Activated CD4-positive, CD25-positive, alpha-beta regulatory T cell (primary cell): ENCODE data around the gene HBB.

Experiments
- DNase-seq, 4 experiments: peaks; one replicate each; lab custom pipeline; 2025; lab: John Stamatoyannopoulos, UW

Gene HBB

DNA sequence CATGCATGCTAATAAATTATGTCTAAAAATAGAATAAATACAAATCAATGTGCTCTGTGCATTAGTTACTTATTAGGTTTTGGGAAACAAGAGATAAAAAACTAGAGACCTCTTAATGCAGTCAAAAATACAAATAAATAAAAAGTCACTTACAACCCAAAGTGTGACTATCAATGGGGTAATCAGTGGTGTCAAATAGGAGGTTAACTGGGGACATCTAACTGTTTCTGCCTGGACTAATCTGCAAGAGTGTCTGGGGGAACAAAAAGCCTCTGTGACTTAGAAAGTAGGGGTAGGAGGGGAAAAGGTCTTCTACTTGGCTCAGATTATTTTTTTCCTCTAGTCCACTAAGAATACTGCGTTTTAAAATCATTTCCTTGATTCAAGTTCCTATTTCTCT lies 810 bp upstream of the HBB start:
- DNase-seq: no peak

DNA sequence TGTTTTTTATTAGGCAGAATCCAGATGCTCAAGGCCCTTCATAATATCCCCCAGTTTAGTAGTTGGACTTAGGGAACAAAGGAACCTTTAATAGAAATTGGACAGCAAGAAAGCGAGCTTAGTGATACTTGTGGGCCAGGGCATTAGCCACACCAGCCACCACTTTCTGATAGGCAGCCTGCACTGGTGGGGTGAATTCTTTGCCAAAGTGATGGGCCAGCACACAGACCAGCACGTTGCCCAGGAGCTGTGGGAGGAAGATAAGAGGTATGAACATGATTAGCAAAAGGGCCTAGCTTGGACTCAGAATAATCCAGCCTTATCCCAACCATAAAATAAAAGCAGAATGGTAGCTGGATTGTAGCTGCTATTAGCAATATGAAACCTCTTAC lies 1.4 kb downstream of the HBB start:
- DNase-seq: no peak

GRCh38 chr11:5224538-5225479 lies 2.1 kb downstream of the HBB start:
- no peak for DNase-seq

- no peak for DNase-seq
These were observed 3.2 kb downstream of the HBB start for GRCh38 chr11:5223686-5224085.

DNA sequence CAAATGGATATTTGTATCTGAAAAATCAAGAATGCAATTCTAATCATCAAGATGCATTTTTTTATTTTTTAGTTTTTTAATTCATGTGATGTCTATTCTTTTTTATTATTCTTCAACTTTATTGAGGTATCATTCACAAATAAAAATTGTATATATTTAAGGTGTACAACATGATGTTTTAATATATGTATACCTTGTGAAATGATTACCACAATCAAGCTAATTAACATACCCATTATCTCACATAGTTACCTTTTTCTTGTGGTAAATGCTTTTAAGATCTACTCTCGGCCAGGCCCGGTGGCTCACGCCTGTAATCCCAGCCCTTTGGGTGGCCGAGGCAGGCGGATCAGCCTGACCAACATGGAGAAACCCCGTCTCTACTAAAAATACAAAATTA lies 3.7 kb downstream of the HBB start:
- no peak for DNase-seq

DNA sequence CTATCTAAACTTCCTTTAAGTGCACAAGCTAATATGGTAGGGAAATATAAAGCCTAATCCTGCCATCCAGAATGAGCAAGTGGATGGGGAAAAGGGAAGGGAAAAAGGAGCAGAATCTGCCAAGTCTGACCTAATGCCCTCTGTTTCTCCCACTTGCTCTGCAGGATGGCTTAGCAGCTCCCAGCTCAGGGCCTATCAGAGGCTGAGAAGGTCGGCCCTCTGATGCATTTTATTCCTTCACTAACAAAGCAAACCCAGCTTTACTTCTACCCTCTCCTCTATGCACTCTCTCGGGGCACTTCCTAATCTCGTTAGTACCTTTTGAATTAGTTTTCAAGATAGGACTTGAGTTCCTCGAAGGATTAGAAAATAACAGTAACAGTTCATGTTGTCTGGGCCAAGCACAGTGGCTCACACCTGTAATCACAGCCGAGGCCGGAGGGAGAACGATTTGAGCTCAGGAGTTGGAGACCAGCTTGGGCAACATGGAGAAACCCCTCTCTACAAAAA lies 16.4 kb downstream of the HBB start:
- no peak for DNase-seq

DNA sequence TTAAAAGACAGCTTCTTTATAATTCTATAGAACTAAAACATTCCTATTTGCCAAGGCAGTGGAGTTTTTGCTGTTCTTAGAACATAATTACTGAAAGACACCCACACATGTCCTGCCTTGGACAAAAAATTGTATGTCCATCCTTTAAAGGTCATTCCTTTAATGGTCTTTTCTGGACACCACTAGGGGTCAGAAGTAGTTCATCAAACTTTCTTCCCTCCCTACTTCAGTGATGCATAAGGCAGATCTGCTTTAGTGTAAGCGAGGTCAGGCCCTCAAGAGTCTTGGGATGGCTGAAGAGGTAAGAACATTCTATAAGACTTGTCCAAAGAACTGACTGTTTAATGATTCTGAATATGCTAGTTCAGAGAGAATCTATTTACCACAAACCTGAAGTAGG lies 22.1 kb downstream of the HBB start:
- no peak for DNase-seq

DNA sequence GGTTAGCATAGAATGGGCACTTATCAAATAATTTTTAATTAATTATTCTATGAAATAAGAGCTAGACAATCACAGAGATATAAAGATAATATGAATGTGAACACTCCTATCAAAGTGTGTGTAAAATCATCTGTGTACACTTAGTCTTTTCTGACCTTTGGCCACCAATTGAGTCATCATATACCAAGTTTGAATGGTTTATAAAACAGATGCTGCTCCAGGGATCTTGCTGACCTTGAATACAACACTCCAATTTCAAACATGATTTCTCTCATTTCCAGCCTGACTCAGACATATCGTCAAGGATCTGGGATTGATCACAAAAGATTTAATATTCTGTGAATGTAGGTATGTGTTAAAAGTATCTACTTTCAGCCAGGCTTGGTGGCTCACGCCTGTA lies 23.5 kb downstream of the HBB start:
- DNase-seq: no peak

DNA sequence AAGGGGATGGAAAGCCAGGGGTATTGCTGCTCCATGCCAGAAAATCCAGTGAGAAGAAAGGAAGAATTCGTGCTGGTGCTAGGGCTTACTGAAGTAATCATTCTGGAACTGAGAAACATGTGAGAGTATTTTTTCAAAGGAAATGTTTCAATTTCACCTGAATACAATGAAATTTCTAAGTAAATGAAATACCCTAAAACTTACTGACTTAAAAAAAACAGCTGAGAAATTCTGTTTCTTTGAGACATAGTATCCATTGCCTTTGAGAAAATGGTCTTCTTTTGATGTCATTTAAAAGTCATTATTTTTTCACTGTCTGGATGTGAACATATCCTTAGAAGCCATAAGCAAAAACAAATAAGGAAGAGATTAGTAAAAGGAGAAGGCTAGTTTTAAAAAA lies 26.3 kb downstream of the HBB start, which contains the start of gene OR51V1:
OR51V1 (minus strand) TSS at position 101 of the 400 bp plus-strand sequence; CDS start at position 101, 0 bp downstream.
- no peak for DNase-seq

GRCh38 chr11:5198285-5198684 lies 28.6 kb downstream of the HBB start:
- DNase-seq: no peak

GRCh38 chr11:5197536-5197935 lies 29.3 kb downstream of the HBB start:
- no peak for DNase-seq

DNA sequence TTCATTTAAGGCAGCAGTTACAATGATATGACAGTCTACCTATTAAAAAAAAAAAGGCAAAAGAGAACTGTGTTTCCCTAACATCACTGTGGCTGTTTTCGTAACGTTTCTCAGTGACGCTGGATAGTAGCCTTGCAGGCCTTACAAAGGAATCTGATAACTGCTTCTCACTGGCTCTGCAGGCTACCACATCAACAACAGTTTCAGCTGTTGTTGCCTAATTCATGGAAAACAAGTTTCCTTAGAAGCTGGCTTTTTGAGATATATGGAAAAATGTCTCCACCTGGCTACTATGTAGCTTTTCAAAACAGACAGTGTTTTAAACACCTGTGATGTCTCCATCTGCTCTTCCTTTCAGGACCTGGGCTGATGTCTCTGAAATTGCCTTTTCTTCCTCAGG lies 30.1 kb downstream of the HBB start:
- no peak for DNase-seq

DNA sequence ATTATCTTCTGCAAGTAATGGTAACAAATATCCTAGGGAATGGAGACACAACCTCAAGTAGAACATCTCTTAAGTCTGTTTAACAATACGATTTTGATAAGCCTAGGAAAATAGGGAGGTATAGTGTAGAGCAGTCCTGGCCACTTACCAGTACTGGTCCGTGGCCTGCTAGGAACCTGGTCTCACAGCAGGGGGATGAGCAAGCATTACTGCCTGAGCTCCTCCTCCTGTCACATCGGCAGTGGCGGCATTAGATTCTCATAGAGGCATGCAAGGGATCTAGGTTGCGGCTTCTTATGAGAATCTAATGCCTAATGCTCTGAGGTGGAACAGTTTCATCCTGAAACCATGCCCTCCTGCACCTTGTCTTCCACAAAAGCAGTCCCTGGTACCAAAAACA lies 30.8 kb downstream of the HBB start:
- no peak for DNase-seq

DNA sequence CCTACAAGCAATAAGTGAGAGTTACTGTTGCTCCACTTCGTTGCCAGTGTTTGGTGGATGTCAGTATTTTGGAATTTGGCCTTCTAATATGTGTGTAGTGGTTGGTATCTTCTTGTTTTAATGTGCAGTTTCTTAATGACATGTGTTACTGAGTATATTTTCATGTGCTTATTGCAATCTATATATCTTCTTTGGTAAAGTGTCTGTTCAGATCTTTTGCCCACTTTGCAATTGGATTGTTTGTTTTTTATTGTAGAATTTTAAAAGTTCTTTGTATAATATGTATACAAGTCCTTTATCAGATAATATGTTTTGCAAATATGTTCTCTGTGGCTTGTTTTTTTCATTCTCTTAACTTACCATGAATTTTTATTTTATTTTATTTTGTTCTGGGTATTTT lies 34.1 kb downstream of the HBB start:
- DNase-seq: no peak

DNA sequence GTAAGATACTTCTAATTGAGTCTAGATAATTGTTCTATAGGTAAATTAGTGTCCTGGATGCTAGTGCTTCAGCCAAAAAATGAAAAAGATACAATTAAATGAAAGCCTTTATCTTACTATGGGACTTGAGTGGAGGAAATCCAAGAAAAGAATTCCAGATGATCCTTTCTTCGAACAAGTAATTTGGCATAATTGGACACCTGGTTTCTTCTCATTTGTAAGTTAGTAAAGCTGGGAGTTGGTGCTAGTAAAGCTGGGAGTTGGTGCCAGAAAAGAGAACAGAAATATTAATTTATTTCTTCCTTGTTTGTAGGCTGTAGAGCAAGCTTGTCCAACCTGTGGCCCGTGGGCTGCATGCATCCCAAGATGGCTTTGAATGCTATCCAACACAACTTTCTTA lies 38.7 kb downstream of the HBB start:
- DNase-seq: no peak

- no peak for DNase-seq
These were observed 48.6 kb downstream of the HBB start for GRCh38 chr11:5178046-5178837.
